HepG2 (cell line): ENCODE data around the gene UBFD1. TPM values are rescaled to one million over a fixed set of nuclear protein-coding genes. Genes with fewer than 3 reads are reported as not detected.

Experiments used
- ATAC-seq: fragments of 200-7000 bp; cut with Tn5 transposase; 3 replicates; pipeline ENCODE4 v1.9.1; 2020; ENCODE audit warnings: mild to moderate bottlenecking, moderate library complexity
- BruUV-seq: library from RNA; stranded (reverse); fragments of 400-500 nt; replicated peaks from 2 replicates; lab custom pipeline; 2021; lab: Mats Ljungman, UMichigan
- CTCF ChIA-PET: fragments of 300-600 bp; formaldehyde crosslinking; extraction: SDS; loops from one replicate; lab custom pipeline; 2021; ENCODE audit warnings: low total read pairs, inconsistent platforms, low intra/inter-chr PET ratio; lab: Yijun Ruan, JAX
- POLR2A ChIA-PET: fragments of 350-600 bp; sonication (Branson Sonifier 250); formaldehyde crosslinking; loops from one replicate; lab custom pipeline; 2020; ENCODE audit warnings: antibody characterized with exemption, inconsistent platforms; lab: Yijun Ruan, JAX
- DNase-seq: peaks from one replicate; pipeline ENCODE4 v3.0.0-alpha.2; 2015; ENCODE audit warnings: low spot score
- FAIRE-seq: peaks from 3 replicates; lab custom pipeline; 2011; peaks lifted over from hg19 to GRCh38; lab: Jason Lieb, UNC
- H2AFZ ChIP-seq: one replicate; pipeline ENCODE4 v1.6.1; 2011; ENCODE audit warnings: low read length, inconsistent platforms
- H3K27ac ChIP-seq: fragments of 300-600 bp; 3 replicates; pipeline ENCODE4 v1.8.0; 2011; ENCODE audit warnings: mixed run types, mild to moderate bottlenecking, mixed read lengths, low read length, inconsistent platforms; ENCODE audit not compliant: insufficient read depth; ENCODE audit errors: extremely low read length
- H3K27me3 ChIP-seq, 2 experiments: fragments of 200-600 bp in 1 of 2; 2 replicates in 1 of 2; 3 replicates in 1 of 2; pipeline versions ENCODE4 v1.6.0 to v1.8.0; 2011; ENCODE audit warnings: low read length in 2 of 2, mild to moderate bottlenecking in 2 of 2, moderate library complexity in 2 of 2, inconsistent platforms in 1 of 2; ENCODE audit not compliant: insufficient read depth in 2 of 2, control insufficient read depth in 1 of 2
- H3K36me3 ChIP-seq, 2 experiments: fragments of 200-600 bp in 1 of 2; replicated peaks in 1 of 2; 2 replicates in 1 of 2; 3 replicates in 1 of 2; pipeline versions ENCODE4 v1.5.1 to v1.8.0; 2011; ENCODE audit warnings: low read length in 2 of 2, inconsistent platforms in 1 of 2; ENCODE audit not compliant: insufficient read depth in 2 of 2, control insufficient read depth in 1 of 2
- H3K4me1 ChIP-seq: 2 replicates; pipeline ENCODE4 v1.5.1; 2012; ENCODE audit warnings: low read length, inconsistent platforms; ENCODE audit not compliant: insufficient read depth
- H3K4me2 ChIP-seq: 2 replicates; pipeline ENCODE4 v1.6.0; 2011; ENCODE audit warnings: low read depth, low read length, inconsistent platforms
- H3K4me3 ChIP-seq, 3 experiments: fragments of 200-600 bp in 1 of 3; sonication (generic), shearing (Covaris generic) in 1 of 3; replicated peaks in 1 of 3; 2 replicates each; pipeline ENCODE4 v1.5.1; 2011 to 2016; ENCODE audit warnings: low read length in 3 of 3, inconsistent platforms in 2 of 3, low read depth in 2 of 3, mild to moderate bottlenecking in 2 of 3, control low read depth in 1 of 3, mixed read lengths in 1 of 3; ENCODE audit not compliant: insufficient read depth in 1 of 3
- H3K79me2 ChIP-seq: one replicate; pipeline ENCODE4 v1.6.1; 2011; ENCODE audit warnings: low read length, inconsistent platforms; ENCODE audit not compliant: insufficient read depth
- H3K9ac ChIP-seq: 2 replicates; pipeline ENCODE4 v1.6.0; 2011; ENCODE audit warnings: mild to moderate bottlenecking, low read depth, low read length, inconsistent platforms; ENCODE audit not compliant: insufficient read depth
- H3K9me3 ChIP-seq: 2 replicates; pipeline ENCODE4 v1.5.1; 2012; ENCODE audit warnings: mild to moderate bottlenecking, low read length
- H4K20me1 ChIP-seq: 2 replicates; pipeline ENCODE4 v1.6.0; 2011; ENCODE audit warnings: inconsistent platforms, mild to moderate bottlenecking, low read length, moderate library complexity; ENCODE audit not compliant: insufficient read depth
- ATRX ChIP-seq: sonication (generic); formaldehyde crosslinking; IDR thresholded peaks from 2 replicates; pipeline ENCODE4 v1.4.0; 2020; ENCODE audit warnings: missing genetic modification reagents, borderline replicate concordance
- EZH2 ChIP-seq: conservative IDR thresholded peaks from 2 replicates; pipeline ENCODE4 v1.6.1; 2012; ENCODE audit warnings: mild to moderate bottlenecking, low read depth, low read length, moderate library complexity
- ZNF629 ChIP-seq: sonication (generic); formaldehyde crosslinking; conservative IDR thresholded peaks from 2 replicates; pipeline ENCODE4 v1.5.0; 2020; ENCODE audit warnings: missing genetic modification reagents
- ZNF83 ChIP-seq: sonication (generic); formaldehyde crosslinking; IDR thresholded peaks from 2 replicates; pipeline ENCODE4 v1.4.0; 2020; ENCODE audit warnings: missing genetic modification reagents, mild to moderate bottlenecking, borderline replicate concordance
- WGBS: methylation state at CpG from one replicate; pipeline ENCODE4 v1.1.6; 2017; ENCODE audit warnings: low lambda C conversion rate; 5-methylcytosine and 5-hydroxymethylcytosine counted together
- in situ Hi-C: cut with HindIII; loops from 2 replicates; pipeline ENCODE4 v1.10.0; 2017; ENCODE audit warnings: low pct_unique_long_range_greater_than_20kb; ENCODE audit not compliant: extremely low pct_ligation_motif_present
- intact Hi-C: fragments of 100-400 bp; cut with micrococcal nuclease; formaldehyde crosslinking; loops from one replicate; pipeline ENCODE4 v1.10.0; 2022; ENCODE audit not compliant: unreplicated experiment
- polyA plus RNA-seq, 8 experiments: library from polyadenylated mRNA; depleted of rRNA in 3 of 8; stranded (reverse) in 7 of 8; unstranded in 1 of 8; fragments of >200 nt; fragmentation: Illumina TruSeq in 4 of 8; extraction: Trizol in 4 of 8; gene quantifications; 2 replicates each; pipeline versions ENCODE4 v1.2.1 to v1.2.3, GENCODE V29; 2011 to 2016; ENCODE audit warnings: low read depth in 4 of 8, missing spikeins in 1 of 8, mixed read lengths in 1 of 8; ENCODE audit not compliant: insufficient read depth in 1 of 8
- total RNA-seq, 5 experiments: library from RNA; depleted of rRNA; stranded (reverse); fragments of >200 nt; fragmentation: Illumina TruSeq; extraction: Trizol; gene quantifications; 2 replicates each; pipeline ENCODE4 v1.2.3, GENCODE V29; 2016; ENCODE audit warnings: low read depth in 1 of 5
- TF ChIP-seq, protein P1 (sequence below): sonication (generic); formaldehyde crosslinking; IDR thresholded peaks from one replicate; pipeline ENCODE4 v1.5.1; 2020; ENCODE audit warnings: mild to moderate bottlenecking, missing genetic modification reagents; ENCODE audit errors: not compliant biosample characterization

UBFD1 gene
- total and polyA plus RNA-seq, 2 of the 13 experiments (the other 11 are each of a cell fraction or from before 2014, with no cell fraction given), result 100 to 111 TPM

GRCh38 chr16:23532448-23532847 is 25.1 kb upstream of the UBFD1 start:
- 0 out of 2 replicates have a peak, but pooled peaks have one; percentile 34 for TF ChIP-seq ZNF629 (CRISPR knock-in tag)
- TF ChIP-seq ZNF83 (CRISPR knock-in tag), result no peak
- TF ChIP-seq, all 625 proteins: peak for 1
- no peak for DNase-seq
- no peaks in the 10 kb centered on the region for H3K27me3 ChIP-seq
- no peak for ATAC-seq
- H4K20me1 ChIP-seq, result no peaks in the 10 kb centered on the region
- intact Hi-C loops (no loop called here), in situ Hi-C loops (no loop called here)
- H3K4me3 ChIP-seq, result no peak overlapping the region
- no peak overlapping the region for H2AFZ ChIP-seq
- CTCF ChIA-PET, result no interaction called here
- BruUV-seq, result no TSS peak
- peaks cover 59 to 88% of the 10 kb centered on the region in 2 experiments for H3K36me3 ChIP-seq
- no peak overlapping the region for H3K4me2 ChIP-seq
- peaks cover 23% of the 10 kb centered on the region for H3K4me1 ChIP-seq
- no peaks in the 10 kb centered on the region for H3K9me3 ChIP-seq
- no peak overlapping the region for H3K27ac ChIP-seq
- FAIRE-seq, result no peak
- no peaks in the 10 kb centered on the region for H3K79me2 ChIP-seq
- POLR2A ChIA-PET, result no interaction called here
- no peak overlapping the region for H3K9ac ChIP-seq
- WGBS, result 95% methylated on average over 1 of the region's 1 CpG

DNA sequence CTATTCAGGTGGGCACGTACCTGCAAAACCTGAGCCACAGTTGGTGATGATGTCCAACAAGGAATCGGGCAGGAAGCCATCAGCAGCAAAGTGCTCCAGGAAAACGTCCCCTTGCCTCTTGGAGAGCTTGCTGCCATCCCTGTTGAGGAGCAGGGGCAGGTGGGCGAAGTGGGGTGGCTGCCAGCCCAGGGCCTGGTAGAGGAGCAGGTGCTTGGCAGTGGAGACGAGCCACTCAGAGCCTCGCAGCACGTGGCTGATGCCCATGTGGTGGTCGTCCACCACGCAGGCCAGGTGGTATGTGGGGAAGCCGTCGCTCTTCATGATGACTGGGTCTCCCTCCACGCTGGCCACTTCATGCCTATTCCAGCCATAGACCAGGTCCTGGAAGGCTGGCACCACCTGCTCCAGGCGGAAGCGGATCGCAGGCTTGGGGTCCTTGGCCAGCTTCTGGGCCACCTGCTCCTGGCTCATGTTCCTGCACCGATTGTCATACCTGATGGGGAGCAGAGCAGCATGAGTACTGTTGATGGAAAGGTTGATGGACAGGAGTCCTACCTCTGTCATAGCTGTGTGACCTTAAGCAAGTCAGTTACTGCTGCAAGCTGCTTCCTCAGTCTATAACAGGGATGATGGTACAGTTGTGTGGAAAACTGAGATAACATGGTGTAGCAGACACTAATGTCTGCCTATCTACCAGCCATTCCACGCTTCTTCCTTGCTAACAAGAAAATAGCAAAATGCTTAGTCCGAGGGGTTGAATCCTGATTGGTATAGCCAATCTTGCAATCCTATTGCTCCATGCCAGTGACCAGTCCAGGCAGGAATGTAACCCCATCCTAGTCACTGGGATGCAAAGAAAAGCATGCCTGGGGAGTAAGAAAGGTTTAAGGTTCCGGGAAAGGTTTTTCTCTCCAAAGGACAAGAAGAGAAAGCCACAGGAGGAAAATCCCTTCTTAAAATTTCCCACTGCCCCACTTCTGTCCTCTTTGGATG is 22.4 kb upstream of the UBFD1 start:
- intact Hi-C loops, result no loop called here
- ChIA-PET CTCF (no interaction called here), POLR2A (interaction anchor here (5.5 kb wide), 1 partner anchor 8 kb away, joined by 64 read pairs; no protein-coding TSS in a partner anchor)
- FAIRE-seq, result no peak
- H3K27ac ChIP-seq, result no peak overlapping the region
- H4K20me1 ChIP-seq, result no peaks in the 10 kb centered on the region
- H2AFZ ChIP-seq, result no peak overlapping the region
- no peak for ATAC-seq
- DNase-seq, result no peak
- in situ Hi-C loops, result no loop called here
- H3K36me3 ChIP-seq, result peaks cover 44 to 71% of the 10 kb centered on the region in 2 experiments
- H3K9ac ChIP-seq, result no peak overlapping the region
- H3K4me2 ChIP-seq, result no peak overlapping the region
- no peak overlapping the region for H3K4me3 ChIP-seq
- no peaks in the 10 kb centered on the region for H3K9me3 ChIP-seq
- H3K27me3 ChIP-seq, result no peaks in the 10 kb centered on the region
- WGBS, result 97% methylated on average over 19 of the region's 19 CpGs
- no TSS peak for BruUV-seq
- H3K79me2 ChIP-seq, result peaks cover 4% of the 10 kb centered on the region
- H3K4me1 ChIP-seq, result peaks cover 35% of the 10 kb centered on the region
- TF ChIP-seq, protein P1, sequence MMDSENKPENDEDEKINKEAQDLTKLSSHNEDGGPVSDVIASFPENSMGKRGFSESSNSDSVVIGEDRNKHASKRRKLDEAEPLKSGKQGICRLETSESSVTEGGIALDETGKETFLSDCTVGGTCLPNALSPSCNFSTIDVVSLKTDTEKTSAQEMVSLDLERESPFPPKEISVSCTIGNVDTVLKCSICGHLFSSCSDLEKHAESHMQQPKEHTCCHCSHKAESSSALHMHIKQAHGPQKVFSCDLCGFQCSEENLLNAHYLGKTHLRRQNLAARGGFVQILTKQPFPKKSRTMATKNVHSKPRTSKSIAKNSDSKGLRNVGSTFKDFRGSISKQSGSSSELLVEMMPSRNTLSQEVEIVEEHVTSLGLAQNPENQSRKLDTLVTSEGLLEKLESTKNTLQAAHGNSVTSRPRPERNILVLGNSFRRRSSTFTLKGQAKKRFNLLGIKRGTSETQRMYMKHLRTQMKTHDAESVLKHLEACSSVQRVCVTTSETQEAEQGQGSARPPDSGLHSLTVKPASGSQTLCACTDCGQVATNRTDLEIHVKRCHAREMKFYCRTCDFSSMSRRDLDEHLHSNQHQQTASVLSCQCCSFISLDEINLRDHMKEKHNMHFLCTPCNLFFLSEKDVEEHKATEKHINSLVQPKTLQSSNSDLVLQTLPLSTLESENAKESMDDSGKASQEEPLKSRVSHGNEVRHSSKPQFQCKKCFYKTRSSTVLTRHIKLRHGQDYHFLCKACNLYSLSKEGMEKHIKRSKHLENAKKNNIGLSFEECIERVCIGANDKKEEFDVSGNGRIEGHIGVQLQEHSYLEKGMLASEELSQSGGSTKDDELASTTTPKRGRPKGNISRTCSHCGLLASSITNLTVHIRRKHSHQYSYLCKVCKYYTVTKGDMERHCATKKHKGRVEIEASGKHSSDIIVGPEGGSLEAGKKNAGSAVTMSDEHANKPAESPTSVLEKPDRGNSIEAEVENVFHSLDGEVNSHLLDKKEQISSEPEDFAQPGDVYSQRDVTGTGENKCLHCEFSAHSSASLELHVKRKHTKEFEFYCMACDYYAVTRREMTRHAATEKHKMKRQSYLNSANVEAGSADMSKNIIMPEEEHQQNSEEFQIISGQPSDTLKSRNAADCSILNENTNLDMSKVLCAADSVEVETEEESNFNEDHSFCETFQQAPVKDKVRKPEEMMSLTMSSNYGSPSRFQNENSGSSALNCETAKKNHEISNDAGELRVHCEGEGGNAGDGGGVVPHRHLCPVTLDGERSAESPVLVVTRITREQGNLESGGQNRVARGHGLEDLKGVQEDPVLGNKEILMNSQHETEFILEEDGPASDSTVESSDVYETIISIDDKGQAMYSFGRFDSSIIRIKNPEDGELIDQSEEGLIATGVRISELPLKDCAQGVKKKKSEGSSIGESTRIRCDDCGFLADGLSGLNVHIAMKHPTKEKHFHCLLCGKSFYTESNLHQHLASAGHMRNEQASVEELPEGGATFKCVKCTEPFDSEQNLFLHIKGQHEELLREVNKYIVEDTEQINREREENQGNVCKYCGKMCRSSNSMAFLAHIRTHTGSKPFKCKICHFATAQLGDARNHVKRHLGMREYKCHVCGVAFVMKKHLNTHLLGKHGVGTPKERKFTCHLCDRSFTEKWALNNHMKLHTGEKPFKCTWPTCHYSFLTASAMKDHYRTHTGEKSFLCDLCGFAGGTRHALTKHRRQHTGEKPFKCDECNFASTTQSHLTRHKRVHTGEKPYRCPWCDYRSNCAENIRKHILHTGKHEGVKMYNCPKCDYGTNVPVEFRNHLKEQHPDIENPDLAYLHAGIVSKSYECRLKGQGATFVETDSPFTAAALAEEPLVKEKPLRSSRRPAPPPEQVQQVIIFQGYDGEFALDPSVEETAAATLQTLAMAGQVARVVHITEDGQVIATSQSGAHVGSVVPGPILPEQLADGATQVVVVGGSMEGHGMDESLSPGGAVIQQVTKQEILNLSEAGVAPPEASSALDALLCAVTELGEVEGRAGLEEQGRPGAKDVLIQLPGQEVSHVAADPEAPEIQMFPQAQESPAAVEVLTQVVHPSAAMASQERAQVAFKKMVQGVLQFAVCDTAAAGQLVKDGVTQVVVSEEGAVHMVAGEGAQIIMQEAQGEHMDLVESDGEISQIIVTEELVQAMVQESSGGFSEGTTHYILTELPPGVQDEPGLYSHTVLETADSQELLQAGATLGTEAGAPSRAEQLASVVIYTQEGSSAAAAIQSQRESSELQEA (CRISPR knock-in tag), result no peak
- no peak for TF ChIP-seq ATRX (CRISPR knock-in tag)
- TF ChIP-seq EZH2, result no peak
